Vagina (tissue), 2 donors: Measurements from ENCODE around the gene SCGB3A2.

Source experiments
- CTCF ChIP-seq, 3 experiments: fragments of 450-650 bp in 2 of 3; fragments of 200-600 bp in 1 of 3; sonication (generic) in 1 of 3; IDR thresholded peaks; one replicate each; pipeline ENCODE4 v1.5.1; 2017 to 2019; ENCODE audit warnings: antibody characterized with exemption in 3 of 3, mild to moderate bottlenecking in 2 of 3, moderate library complexity in 2 of 3
- POLR2A ChIP-seq, 2 donors: fragments of 450-650 bp; IDR thresholded peaks; one replicate each; pipeline ENCODE4 v1.6.1; 2017; ENCODE audit warnings: antibody characterized with exemption in 2 of 2, mild to moderate bottlenecking in 2 of 2, moderate library complexity in 2 of 2

GRCh38 chr5:147898875-147899401 lies 20.4 kb downstream of the SCGB3A2 start:
- no peak for TF ChIP-seq CTCF (IDR thresholded peaks at IDR 0.05)
- no peak for TF ChIP-seq POLR2A (IDR thresholded peaks at IDR 0.05)
